ENCODE data around the gene GAS6. TPM values are rescaled to one million over a fixed set of nuclear protein-coding genes. Genes with fewer than 3 reads are reported as not detected.

Gene GAS6
- total and polyA plus RNA-seq, 11 donors, result 96.7 to 438 (median 183) TPM

GRCh38 chr13:113811081-113811928 lies 52.6 kb downstream of the GAS6 start:
- H3K27ac ChIP-seq, result no peak overlapping the region
- no peaks in the 10 kb centered on the region for H3K27me3 ChIP-seq
- no peak for TF ChIP-seq POLR2A (IDR thresholded peaks at IDR 0.05)
- TF ChIP-seq CTCF (IDR thresholded peaks at IDR 0.05), result no peak
- ATAC-seq (no peak), DNase-seq (no peak)
- WGBS, 4 donors, result 90 to 91% (median 91%) methylated on average over 18 to 30 of the region's 30 CpGs
- peaks cover 0 to 20% (median 7%) of the 10 kb centered on the region in 12 donors for H3K4me1 ChIP-seq
- no peaks in the 10 kb centered on the region for H3K36me3 ChIP-seq
- intact Hi-C loops (cut with DNase I), result loop anchor here in 1 of 10 donors (5.0 kb wide), 1 partner anchor 411 kb away; no protein-coding TSS in a partner anchor
- H3K4me3 ChIP-seq, result no peak overlapping the region
- H3K9me3 ChIP-seq, result peaks cover 0 to 15% (median 3%) of the 10 kb centered on the region in 12 donors

GRCh38 chr13:113810640-113811039 lies 53.2 kb downstream of the GAS6 start:
- no peak for TF ChIP-seq POLR2A (IDR thresholded peaks at IDR 0.05)
- no peak for TF ChIP-seq CTCF (IDR thresholded peaks at IDR 0.05)
- ATAC-seq (no peak), DNase-seq (no peak)
- Histone ChIP-seq H3K27me3 (no peaks in the 10 kb centered on the region), H3K27ac (no peak overlapping the region), H3K4me3 (no peak overlapping the region), H3K36me3 (no peaks in the 10 kb centered on the region), H3K9me3 (peaks cover 0 to 15% (median 3%) of the 10 kb centered on the region in 12 donors), H3K4me1 (peaks cover 0 to 20% (median 7%) of the 10 kb centered on the region in 12 donors)
- 93 to 97% (median 96%) methylated on average over 14 of the region's 14 CpGs for WGBS, 4 donors
- intact Hi-C loops (cut with DNase I), result loop anchor here in 1 of 10 donors (5.0 kb wide), 1 partner anchor 412 kb away; no protein-coding TSS in a partner anchor

GRCh38 chr13:113809934-113810333 lies 53.9 kb downstream of the GAS6 start:
- 71 to 81% (median 78%) methylated on average over 1 to 2 of the region's 2 CpGs for WGBS, 4 donors
- DNase-seq, result no peak
- no peak for TF ChIP-seq POLR2A (IDR thresholded peaks at IDR 0.05)
- TF ChIP-seq CTCF (IDR thresholded peaks at IDR 0.05), result no peak
- Histone ChIP-seq H3K4me3 (no peak overlapping the region), H3K4me1 (peaks cover 0 to 15% (median 7%) of the 10 kb centered on the region in 12 donors), H3K27ac (no peak overlapping the region), H3K27me3 (no peaks in the 10 kb centered on the region), H3K9me3 (peaks cover 0 to 15% (median 3%) of the 10 kb centered on the region in 12 donors), H3K36me3 (no peaks in the 10 kb centered on the region)
- intact Hi-C loops (cut with DNase I), result loop anchor here in 1 of 10 donors (5.0 kb wide), 1 partner anchor 412 kb away; no protein-coding TSS in a partner anchor
- no peak for ATAC-seq

GRCh38 chr13:113808058-113808834 lies 55.6 kb downstream of the GAS6 start:
- Histone ChIP-seq H3K36me3 (no peaks in the 10 kb centered on the region), H3K9me3 (peaks cover 0 to 15% (median 3%) of the 10 kb centered on the region in 12 donors), H3K27me3 (no peaks in the 10 kb centered on the region), H3K27ac (no peak overlapping the region), H3K4me1 (peaks cover 0 to 2% (median under 1%) of the 10 kb centered on the region in 12 donors), H3K4me3 (no peak overlapping the region)
- no peak for DNase-seq
- 82 to 86% (median 85%) methylated on average over 12 of the region's 12 CpGs for WGBS, 4 donors
- ATAC-seq, result no peak
- intact Hi-C loops (cut with DNase I), result no loop called here
- TF ChIP-seq CTCF (IDR thresholded peaks at IDR 0.05) (no peak), POLR2A (IDR thresholded peaks at IDR 0.05) (no peak)
